ENCODE data around the gene PICALM. TPM values are rescaled to one million over a fixed set of nuclear protein-coding genes. Genes with fewer than 3 reads are reported as not detected.
"Not testable (repeated sequence)": the region's sequence is repeated elsewhere in the genome, so short reads cannot be mapped to it uniquely, and the experiment has no call there.

The PICALM gene
- polyA plus RNA-seq, 3 donors = 62.4 to 241 (median 81.0) TPM

DNA sequence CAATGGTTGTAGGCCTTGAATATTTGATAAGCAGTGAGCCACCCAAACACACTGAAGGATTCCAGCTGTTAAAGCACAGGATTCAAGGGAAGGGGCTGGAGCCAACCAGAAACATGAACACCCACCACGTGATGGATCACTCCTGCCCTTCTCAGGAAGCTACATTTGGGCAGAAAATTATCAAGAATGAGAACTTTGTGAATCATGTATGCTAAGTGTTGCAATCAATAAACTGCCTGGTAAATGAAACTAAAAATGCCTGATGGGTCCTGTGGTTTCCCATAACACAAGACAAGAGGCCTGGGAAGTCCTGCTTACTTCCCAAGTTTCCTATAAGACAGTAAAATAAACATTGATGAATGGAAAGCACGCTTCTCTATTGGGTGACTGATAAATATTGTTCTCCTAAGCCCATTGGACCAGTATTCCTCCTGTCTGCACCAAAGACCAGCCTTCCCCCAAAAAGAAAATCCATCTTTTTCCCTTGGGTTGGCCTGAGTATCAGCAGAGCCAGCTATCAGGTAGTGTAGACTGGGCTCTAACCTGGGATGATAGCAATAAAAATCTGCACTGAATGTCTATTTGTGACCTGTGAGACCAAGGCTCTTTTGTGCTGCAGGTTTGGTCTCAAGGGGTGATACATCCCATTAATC, 115.3 kb downstream of the PICALM start:
- Mint-ChIP-seq H3K4me3 (no peak overlapping the region), H3K27ac (peak overlapping the region in 4 of 7 donors; percentile 20 to 86 (median 76)), H3K27me3 (ENCODE audit: low read depth in 3 of 3) (peaks cover 0 to 2% (median 0%) of the 10 kb centered on the region in 3 donors), H3K36me3 (peaks cover 37 to 57% of the 10 kb centered on the region in 2 donors), H3K9me3 (peaks cover 0 to 9% (median 5%) of the 10 kb centered on the region in 7 donors), H3K4me1 (peaks cover 32% of the 10 kb centered on the region)
- WGBS (ENCODE audit: insufficient coverage) = no CpG with 5 or more reads among the region's 2 CpGs
- Histone ChIP-seq H4K20me1 (ENCODE audit: insufficient read depth, low read length) (peaks cover 69% of the 10 kb centered on the region), H3K27me3 (ENCODE audit: control insufficient read depth in 2 of 2, insufficient read depth in 2 of 2, low read length in 2 of 2) (no peaks in the 10 kb centered on the region), H3K9ac (ENCODE audit: insufficient read depth, low read length, poor library complexity, severe bottlenecking) (no peak overlapping the region), H3K9me3 (replicated peaks in 1 of 2; ENCODE audit: control insufficient read depth in 1 of 2, insufficient read depth in 1 of 2, low read length in 2 of 2) (no peaks in the 10 kb centered on the region), H3K4me1 (ENCODE audit: control insufficient read depth in 1 of 2, insufficient read depth in 2 of 2, low read length in 2 of 2) (peaks cover 6 to 19% of the 10 kb centered on the region in 2 donors), H3K79me2 (ENCODE audit: insufficient read depth, low read length) (no peaks in the 10 kb centered on the region), H3K27ac (ENCODE audit: low read depth in 1 of 2, low read length in 2 of 2) (peak overlapping the region in 1 of 2 donors; percentile 5), H3K4me2 (replicated peaks; ENCODE audit: extremely low read depth, low read length, poor library complexity, severe bottlenecking) (no peak overlapping the region), H3K36me3 (replicated peaks in 1 of 2; ENCODE audit: control insufficient read depth in 1 of 2, insufficient read depth in 2 of 2, low read length in 2 of 2) (peaks cover 37 to 47% of the 10 kb centered on the region in 2 donors), H3K4me3 (replicated peaks in 1 of 3; ENCODE audit: low read depth in 2 of 3, low read length in 3 of 3) (no peak overlapping the region), H2AFZ (ENCODE audit: insufficient read depth, low read depth, low read length, poor library complexity, severe bottlenecking) (no peak overlapping the region)
- intact Hi-C loops (cut with micrococcal nuclease) = no loop called here
- DNase-seq = peak; percentile 17 to 58 (median 33)
- TF ChIP-seq, protein P1, sequence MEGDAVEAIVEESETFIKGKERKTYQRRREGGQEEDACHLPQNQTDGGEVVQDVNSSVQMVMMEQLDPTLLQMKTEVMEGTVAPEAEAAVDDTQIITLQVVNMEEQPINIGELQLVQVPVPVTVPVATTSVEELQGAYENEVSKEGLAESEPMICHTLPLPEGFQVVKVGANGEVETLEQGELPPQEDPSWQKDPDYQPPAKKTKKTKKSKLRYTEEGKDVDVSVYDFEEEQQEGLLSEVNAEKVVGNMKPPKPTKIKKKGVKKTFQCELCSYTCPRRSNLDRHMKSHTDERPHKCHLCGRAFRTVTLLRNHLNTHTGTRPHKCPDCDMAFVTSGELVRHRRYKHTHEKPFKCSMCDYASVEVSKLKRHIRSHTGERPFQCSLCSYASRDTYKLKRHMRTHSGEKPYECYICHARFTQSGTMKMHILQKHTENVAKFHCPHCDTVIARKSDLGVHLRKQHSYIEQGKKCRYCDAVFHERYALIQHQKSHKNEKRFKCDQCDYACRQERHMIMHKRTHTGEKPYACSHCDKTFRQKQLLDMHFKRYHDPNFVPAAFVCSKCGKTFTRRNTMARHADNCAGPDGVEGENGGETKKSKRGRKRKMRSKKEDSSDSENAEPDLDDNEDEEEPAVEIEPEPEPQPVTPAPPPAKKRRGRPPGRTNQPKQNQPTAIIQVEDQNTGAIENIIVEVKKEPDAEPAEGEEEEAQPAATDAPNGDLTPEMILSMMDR (IDR thresholded peaks at IDR 0.05) = no peak

DNA sequence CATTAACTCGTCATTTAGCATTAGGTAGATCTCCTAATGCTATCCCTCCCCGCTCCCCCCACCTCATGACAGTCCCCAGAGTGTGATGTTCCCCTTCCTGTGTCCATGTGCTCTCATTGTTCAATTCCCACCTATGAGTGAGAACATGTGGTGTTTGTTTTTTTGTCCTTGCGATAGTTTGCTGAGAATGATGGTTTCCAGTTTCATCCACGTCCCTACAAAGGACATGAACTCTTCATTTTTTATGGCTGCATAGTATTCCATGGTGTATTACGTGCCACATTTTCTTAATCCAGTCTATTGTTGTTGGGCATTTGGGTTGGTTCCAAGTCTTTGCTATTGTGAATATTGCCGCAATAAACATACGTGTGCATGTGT, 116.8 kb downstream of the PICALM start:
- H3K27ac Mint-ChIP-seq; intact Hi-C loops (cut with micrococcal nuclease); H3K4me3 ChIP-seq (replicated peaks in 1 of 3; ENCODE audit: low read depth in 2 of 3, low read length in 3 of 3); H3K27ac ChIP-seq (ENCODE audit: low read depth in 1 of 2, low read length in 2 of 2); DNase-seq; H3K27me3 ChIP-seq (ENCODE audit: control insufficient read depth in 2 of 2, insufficient read depth in 2 of 2, low read length in 2 of 2); H3K9ac ChIP-seq (ENCODE audit: insufficient read depth, low read length, poor library complexity, severe bottlenecking); H3K9me3 ChIP-seq (replicated peaks in 1 of 2; ENCODE audit: control insufficient read depth in 1 of 2, insufficient read depth in 1 of 2, low read length in 2 of 2); H3K4me3 Mint-ChIP-seq; H3K9me3 Mint-ChIP-seq; H2AFZ ChIP-seq (ENCODE audit: insufficient read depth, low read depth, low read length, poor library complexity, severe bottlenecking); H3K4me2 ChIP-seq (replicated peaks; ENCODE audit: extremely low read depth, low read length, poor library complexity, severe bottlenecking); H3K79me2 ChIP-seq (ENCODE audit: insufficient read depth, low read length); H3K27me3 Mint-ChIP-seq (ENCODE audit: low read depth in 3 of 3): not testable (repeated sequence)
- Mint-ChIP-seq H3K4me1 (peaks cover 47% of the 10 kb centered on the region), H3K36me3 (peaks cover 23 to 42% of the 10 kb centered on the region in 2 donors)
- WGBS (ENCODE audit: insufficient coverage) = no CpG with 5 or more reads among the region's 7 CpGs
- Histone ChIP-seq H4K20me1 (ENCODE audit: insufficient read depth, low read length) (peaks cover 54% of the 10 kb centered on the region), H3K36me3 (replicated peaks in 1 of 2; ENCODE audit: control insufficient read depth in 1 of 2, insufficient read depth in 2 of 2, low read length in 2 of 2) (peaks cover 21 to 32% of the 10 kb centered on the region in 2 donors), H3K4me1 (ENCODE audit: control insufficient read depth in 1 of 2, insufficient read depth in 2 of 2, low read length in 2 of 2) (peaks cover 22 to 34% of the 10 kb centered on the region in 2 donors)
